Measurements from ENCODE around the gene PLEKHM3. TPM values are rescaled to one million over a fixed set of nuclear protein-coding genes. Genes with fewer than 3 reads are reported as not detected.
A peak's percentile ranks its signal among the peaks of the same experiment; 100 is the strongest.

The PLEKHM3 gene
- total RNA-seq, 4 donors from 2014 or later = 19.1 to 26.5 (median 24.0) TPM

DNA sequence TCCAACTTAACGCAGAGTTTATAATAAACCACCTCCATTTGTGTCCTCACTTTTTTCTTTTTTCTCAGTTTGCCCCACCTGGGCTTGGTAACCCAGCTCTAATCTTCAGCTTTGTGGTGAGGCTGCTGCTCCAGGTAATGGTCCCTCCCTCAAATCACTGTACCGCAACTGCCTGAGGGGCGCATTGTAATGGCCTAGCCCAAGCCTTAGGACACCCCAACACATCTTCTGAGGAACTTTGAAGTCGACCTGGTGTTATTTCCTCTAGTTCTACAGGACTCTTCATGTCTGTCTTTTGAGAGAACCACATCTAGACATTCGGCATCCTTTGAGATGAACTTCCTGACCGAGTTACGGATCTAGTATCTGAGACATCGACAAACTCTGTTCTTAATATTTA, 99.7 kb downstream of the PLEKHM3 start:
- H3K36me3 ChIP-seq = no peaks in the 10 kb centered on the region
- H3K9me3 ChIP-seq = no peaks in the 10 kb centered on the region
- TF ChIP-seq POLR2A (IDR thresholded peaks at IDR 0.05) (no peak), POLR2AphosphoS5 (IDR thresholded peaks at IDR 0.05) (no peak), EP300 (IDR thresholded peaks at IDR 0.05; ENCODE audit: low read depth) (no peak)
- TF ChIP-seq, protein P1, sequence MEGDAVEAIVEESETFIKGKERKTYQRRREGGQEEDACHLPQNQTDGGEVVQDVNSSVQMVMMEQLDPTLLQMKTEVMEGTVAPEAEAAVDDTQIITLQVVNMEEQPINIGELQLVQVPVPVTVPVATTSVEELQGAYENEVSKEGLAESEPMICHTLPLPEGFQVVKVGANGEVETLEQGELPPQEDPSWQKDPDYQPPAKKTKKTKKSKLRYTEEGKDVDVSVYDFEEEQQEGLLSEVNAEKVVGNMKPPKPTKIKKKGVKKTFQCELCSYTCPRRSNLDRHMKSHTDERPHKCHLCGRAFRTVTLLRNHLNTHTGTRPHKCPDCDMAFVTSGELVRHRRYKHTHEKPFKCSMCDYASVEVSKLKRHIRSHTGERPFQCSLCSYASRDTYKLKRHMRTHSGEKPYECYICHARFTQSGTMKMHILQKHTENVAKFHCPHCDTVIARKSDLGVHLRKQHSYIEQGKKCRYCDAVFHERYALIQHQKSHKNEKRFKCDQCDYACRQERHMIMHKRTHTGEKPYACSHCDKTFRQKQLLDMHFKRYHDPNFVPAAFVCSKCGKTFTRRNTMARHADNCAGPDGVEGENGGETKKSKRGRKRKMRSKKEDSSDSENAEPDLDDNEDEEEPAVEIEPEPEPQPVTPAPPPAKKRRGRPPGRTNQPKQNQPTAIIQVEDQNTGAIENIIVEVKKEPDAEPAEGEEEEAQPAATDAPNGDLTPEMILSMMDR (IDR thresholded peaks at IDR 0.05) = no peak
- peak overlapping the region; percentile 70 to 86 (median 76) for H3K27ac ChIP-seq
- no peak overlapping the region for H3K4me3 ChIP-seq
- H3K27me3 ChIP-seq = no peaks in the 10 kb centered on the region
- WGBS, 2 donors (ENCODE audit: low coverage in 1 of 2) = 76 to 93% methylated on average over 3 to 8 of the region's 8 CpGs
- DNase-seq = no peak
- intact Hi-C loops (cut with DNase I; ENCODE audit: low total_unique reads) = no loop called here
- H3K4me1 ChIP-seq = peaks cover 5 to 48% (median 18%) of the 10 kb centered on the region in 4 donors
- in situ Hi-C loops (cut with MboI; ENCODE audit: low pct_ligation_motif_present in 1 of 4, low pct_unique_long_range_greater_than_20kb in 1 of 4, low sequenced_read_pairs in 3 of 4) = no loop called here

- no peaks in the 10 kb centered on the region for H3K9me3 ChIP-seq
- H3K27me3 ChIP-seq = no peaks in the 10 kb centered on the region
- no peaks in the 10 kb centered on the region for H3K36me3 ChIP-seq
- TF ChIP-seq, protein P1 (IDR thresholded peaks at IDR 0.05) = no peak
- no peak overlapping the region for H3K27ac ChIP-seq
- peaks cover 0 to 12% (median 3%) of the 10 kb centered on the region in 4 donors for H3K4me1 ChIP-seq
- no peak for DNase-seq
- in situ Hi-C loops (cut with MboI; ENCODE audit: low pct_ligation_motif_present in 1 of 4, low pct_unique_long_range_greater_than_20kb in 1 of 4, low sequenced_read_pairs in 3 of 4) = no loop called here
- no peak overlapping the region for H3K4me3 ChIP-seq
- intact Hi-C loops (cut with DNase I; ENCODE audit: low total_unique reads) = no loop called here
Measured at GRCh38 chr2:207921606-207922005, 103.7 kb downstream of the PLEKHM3 start.

DNA sequence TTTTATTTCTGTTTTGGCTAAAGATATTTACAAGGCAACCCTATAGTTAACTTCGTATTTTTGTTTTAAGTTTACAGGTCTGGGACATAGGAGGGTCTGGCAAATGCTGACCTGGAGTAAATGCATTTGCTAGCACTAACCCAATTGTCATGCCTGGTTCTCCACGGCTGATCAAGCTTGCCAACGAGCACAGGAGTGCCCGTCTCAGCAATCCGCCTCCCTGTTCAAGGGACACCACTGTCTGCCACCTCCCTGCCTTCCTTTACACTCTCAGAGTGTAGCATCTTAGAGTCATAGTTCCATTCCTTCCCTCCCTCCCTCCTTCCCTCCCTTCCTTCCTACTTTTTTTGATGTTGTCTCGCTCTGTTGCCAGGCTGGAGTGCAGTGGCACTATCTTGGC, 104.6 kb downstream of the PLEKHM3 start:
- peaks cover 0 to 6% (median under 1%) of the 10 kb centered on the region in 4 donors for H3K4me1 ChIP-seq
- TF ChIP-seq, protein P1 (IDR thresholded peaks at IDR 0.05) = no peak
- TF ChIP-seq EP300 (IDR thresholded peaks at IDR 0.05; ENCODE audit: low read depth) (no peak), POLR2AphosphoS5 (IDR thresholded peaks at IDR 0.05) (no peak), POLR2A (IDR thresholded peaks at IDR 0.05) (no peak)
- H3K9me3 ChIP-seq = no peaks in the 10 kb centered on the region
- 86 to 87% methylated on average over 6 of the region's 6 CpGs for WGBS, 2 donors (ENCODE audit: low coverage in 1 of 2)
- no peak overlapping the region for H3K4me3 ChIP-seq
- H3K27me3 ChIP-seq = no peaks in the 10 kb centered on the region
- in situ Hi-C loops (cut with MboI; ENCODE audit: low pct_ligation_motif_present in 1 of 4, low pct_unique_long_range_greater_than_20kb in 1 of 4, low sequenced_read_pairs in 3 of 4) = no loop called here
- no peak for DNase-seq
- no peak overlapping the region for H3K27ac ChIP-seq
- H3K36me3 ChIP-seq = no peaks in the 10 kb centered on the region
- intact Hi-C loops (cut with DNase I; ENCODE audit: low total_unique reads) = no loop called here

DNA sequence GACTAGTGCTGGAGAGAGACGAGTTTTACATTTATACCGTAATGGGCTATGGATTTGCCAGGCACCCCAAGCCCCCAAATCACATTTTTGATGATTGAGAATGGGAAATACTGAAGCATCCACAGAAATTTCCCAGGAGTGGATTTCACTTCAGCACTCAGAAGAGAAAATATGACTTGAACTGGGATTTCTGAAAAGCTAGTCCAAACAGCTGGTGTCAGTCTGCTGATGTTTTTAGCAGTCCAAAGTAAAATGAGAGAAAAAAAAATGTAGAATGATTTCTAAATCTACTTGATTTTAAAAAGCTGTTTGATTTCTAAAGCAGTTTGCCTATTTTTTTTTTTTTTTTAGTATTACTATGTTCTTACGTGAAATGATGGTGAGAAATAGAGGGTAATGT, 105.0 kb downstream of the PLEKHM3 start:
- intact Hi-C loops (cut with DNase I; ENCODE audit: low total_unique reads) (no loop called here), in situ Hi-C loops (cut with MboI; ENCODE audit: low pct_ligation_motif_present in 1 of 4, low pct_unique_long_range_greater_than_20kb in 1 of 4, low sequenced_read_pairs in 3 of 4) (no loop called here)
- Histone ChIP-seq H3K9me3 (no peaks in the 10 kb centered on the region), H3K4me3 (no peak overlapping the region), H3K4me1 (peaks cover 0 to 2% (median 0%) of the 10 kb centered on the region in 4 donors), H3K27me3 (no peaks in the 10 kb centered on the region), H3K27ac (peak overlapping the region in 1 of 4 donors; percentile 5), H3K36me3 (no peaks in the 10 kb centered on the region)
- TF ChIP-seq EP300 (IDR thresholded peaks at IDR 0.05; ENCODE audit: low read depth) = no peak
- TF ChIP-seq POLR2AphosphoS5 (IDR thresholded peaks at IDR 0.05) = peak in 1 of 3 donors; percentile 10
- no peak for DNase-seq
- WGBS, 2 donors (ENCODE audit: low coverage in 1 of 2) = 76 to 87% methylated on average over 3 of the region's 3 CpGs

GRCh38 chr2:207919164-207919919, 106.0 kb downstream of the PLEKHM3 start:
- H3K27me3 ChIP-seq = no peaks in the 10 kb centered on the region
- no peak overlapping the region for H3K4me3 ChIP-seq
- TF ChIP-seq EP300 (IDR thresholded peaks at IDR 0.05; ENCODE audit: low read depth) (no peak), POLR2A (IDR thresholded peaks at IDR 0.05) (no peak)
- TF ChIP-seq, protein P1 (IDR thresholded peaks at IDR 0.05) = no peak
- WGBS, 2 donors (ENCODE audit: low coverage in 1 of 2) = 82 to 86% methylated on average over 8 of the region's 8 CpGs
- no peaks in the 10 kb centered on the region for H3K9me3 ChIP-seq
- DNase-seq = no peak
- intact Hi-C loops (cut with DNase I; ENCODE audit: low total_unique reads) = no loop called here
- H3K36me3 ChIP-seq = no peaks in the 10 kb centered on the region
- no peak overlapping the region for H3K27ac ChIP-seq
- no peaks in the 10 kb centered on the region for H3K4me1 ChIP-seq
- in situ Hi-C loops (cut with MboI; ENCODE audit: low pct_ligation_motif_present in 1 of 4, low pct_unique_long_range_greater_than_20kb in 1 of 4, low sequenced_read_pairs in 3 of 4) = no loop called here

All from transverse colon (tissue), 4 donors.